HG03439 (cell line): ENCODE measurements around the gene AP4B1.
"Not testable (repeated sequence)": the region's sequence is repeated elsewhere in the genome, so short reads cannot be mapped to it uniquely, and the experiment has no call there.

Experiments
- ATAC-seq: cut with Tn5 transposase; IDR thresholded peaks from one replicate; pipeline ENCODE4 v1.9.1; 2021; ENCODE audit warnings: mild to moderate bottlenecking, moderate library complexity; ENCODE audit not compliant: unreplicated experiment

Gene AP4B1

GRCh38 chr1:113859478-113860175, 45.0 kb downstream of the AP4B1 start:
- ATAC-seq = peak; percentile 82

DNA sequence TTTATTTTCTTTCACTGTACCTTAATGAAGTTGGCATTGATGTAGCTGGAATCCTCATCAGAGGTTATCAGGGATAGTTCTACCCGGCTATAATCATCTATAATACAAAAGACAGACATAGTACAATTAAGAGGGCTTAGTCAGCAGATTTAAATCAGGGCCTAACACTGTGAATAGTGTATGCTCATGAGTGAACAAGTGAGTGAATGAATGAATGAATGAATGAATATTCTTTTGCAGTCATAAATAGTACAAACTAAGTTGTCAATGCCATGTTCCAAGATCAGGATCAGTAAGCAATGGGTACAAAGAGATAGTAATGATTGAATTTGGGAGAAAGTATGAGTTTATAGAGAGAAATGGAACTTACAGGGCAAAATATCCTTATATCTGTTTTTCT, 45.6 kb downstream of the AP4B1 start:
- ATAC-seq = no peak

DNA sequence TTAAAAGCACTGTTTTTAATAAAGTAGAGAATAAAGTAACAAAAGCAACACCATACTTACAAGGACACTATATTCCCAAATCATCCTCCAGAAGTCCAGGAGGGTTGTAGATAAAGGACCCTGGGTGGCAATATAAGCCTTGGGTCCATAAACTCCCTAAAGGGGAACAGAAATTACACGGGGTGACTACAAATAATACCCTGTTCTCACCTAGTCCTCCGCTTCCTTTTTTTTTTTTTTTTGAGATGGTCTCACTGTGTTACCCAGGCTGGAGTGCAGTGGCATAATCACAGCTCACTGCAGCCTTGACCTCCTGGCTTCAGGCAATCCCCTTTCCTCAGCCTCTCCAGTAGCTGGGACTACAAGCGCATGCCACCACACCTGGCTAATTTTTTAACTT, 46.2 kb downstream of the AP4B1 start:
- ATAC-seq = no peak

DNA sequence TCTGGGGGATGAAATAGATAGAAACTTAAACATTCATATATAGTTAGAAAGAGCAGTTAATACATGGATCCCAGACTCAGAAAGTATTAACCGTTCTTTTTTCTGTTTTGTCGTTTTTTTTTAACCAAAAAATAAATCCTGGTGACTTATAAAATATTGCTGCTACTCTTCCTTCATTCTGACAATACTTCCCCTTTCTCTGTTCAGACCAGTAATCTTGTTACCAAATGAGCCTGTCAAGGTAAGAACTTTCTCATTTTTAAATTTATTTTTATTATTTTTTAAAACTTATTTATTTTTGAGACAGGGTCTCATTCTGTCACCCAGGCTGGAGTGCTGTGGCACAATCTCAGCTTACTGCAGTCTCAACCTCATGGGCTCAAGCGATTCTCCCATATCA, 46.8 kb downstream of the AP4B1 start:
- ATAC-seq = no peak

- no peak for ATAC-seq
These were observed 48.2 kb downstream of the AP4B1 start for GRCh38 chr1:113856401-113856790.

- no peak for ATAC-seq
These were observed 48.8 kb downstream of the AP4B1 start for GRCh38 chr1:113855630-113856400.

DNA sequence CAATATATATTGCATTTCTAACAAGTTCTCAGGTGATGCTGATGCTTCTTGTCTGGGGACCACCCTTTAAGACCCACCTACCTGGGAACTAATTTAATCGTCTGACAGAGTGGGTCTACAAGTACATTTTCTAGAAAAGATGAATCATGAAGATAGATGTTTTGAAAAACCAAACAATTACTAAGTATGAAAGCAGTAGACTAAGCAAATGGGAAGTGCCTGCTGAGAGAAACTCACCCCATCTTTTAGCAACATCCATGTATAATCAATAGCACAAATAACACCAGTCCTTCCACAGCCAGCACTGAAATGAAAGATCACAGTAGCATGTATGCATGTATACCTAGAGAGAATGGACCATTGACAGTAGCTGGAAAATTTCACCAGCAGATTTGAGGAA, 50.4 kb downstream of the AP4B1 start:
- no peak for ATAC-seq

- ATAC-seq = not testable (repeated sequence)
These were observed 51.9 kb downstream of the AP4B1 start for GRCh38 chr1:113852694-113853093.

GRCh38 chr1:113850127-113850796, 54.3 kb downstream of the AP4B1 start:
- ATAC-seq = no peak

DNA sequence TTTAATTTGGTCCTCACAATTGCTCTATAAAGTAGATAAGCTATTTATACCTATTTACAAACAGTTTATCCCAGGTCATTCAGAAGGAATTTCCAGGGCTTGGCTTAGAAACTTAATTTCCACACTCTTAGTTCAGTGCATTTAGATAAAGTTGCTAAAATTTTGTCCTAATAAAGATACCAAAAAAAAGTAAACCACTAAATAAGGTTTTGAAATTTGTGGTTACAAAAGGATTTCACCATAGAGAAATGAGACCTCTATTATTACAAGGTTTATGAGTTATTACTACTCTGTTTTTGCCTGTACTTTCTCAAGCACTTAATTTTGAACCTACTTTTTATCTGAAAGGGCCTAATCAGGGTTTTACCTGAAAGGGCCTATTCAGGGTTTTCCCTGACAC, 55.5 kb downstream of the AP4B1 start:
- ATAC-seq = no peak

DNA sequence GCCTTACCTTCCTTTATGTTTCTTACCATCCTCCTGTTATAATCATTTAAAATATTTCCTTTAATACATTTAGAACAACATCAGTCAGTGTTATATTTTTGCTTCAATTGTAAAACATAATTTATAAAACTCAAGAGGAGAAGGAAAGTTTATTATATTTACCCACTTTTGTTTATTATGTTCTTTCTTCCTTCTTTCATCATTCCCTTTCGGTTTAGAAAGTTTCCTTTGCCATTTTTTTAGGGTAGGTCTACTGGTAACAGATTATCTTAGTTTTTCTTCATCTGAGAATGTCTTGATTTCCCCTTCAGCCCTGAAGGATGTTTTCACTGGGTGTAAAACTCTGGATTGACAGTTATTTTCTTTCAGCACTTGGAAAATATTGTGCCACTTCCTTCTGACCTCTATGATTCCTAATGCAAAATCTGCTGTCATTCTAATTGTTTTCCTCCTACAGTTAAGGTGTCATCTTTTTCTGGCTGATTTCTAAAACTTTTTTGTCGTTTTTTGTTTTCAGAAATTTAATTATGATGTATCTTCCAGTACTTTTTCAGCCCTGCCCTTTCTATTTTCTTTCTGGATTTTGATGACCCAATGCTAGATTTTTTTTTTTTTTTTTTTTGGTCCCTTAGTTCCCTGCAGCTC, 58.1 kb downstream of the AP4B1 start:
- ATAC-seq = no peak
